PC-9 (cell line): ENCODE measurements around the gene ERN1.

ENCODE experiments used
- CTCF ChIP-seq: fragments of 200-600 bp; sonication (generic); conservative IDR thresholded peaks from 2 replicates; pipeline ENCODE4 v1.6.1; 2017; ENCODE audit warnings: mixed run types, antibody characterized with exemption, mild to moderate bottlenecking, moderate library complexity
- EZH2 ChIP-seq: fragments of 200-600 bp; sonication (generic); IDR thresholded peaks from 2 replicates; pipeline ENCODE4 v1.8.0; 2017; ENCODE audit warnings: antibody characterized with exemption, low read depth

- TF ChIP-seq CTCF (no peak), EZH2 (no peak)
These were observed 993 bp downstream of the ERN1 start for GRCh38 chr17:64128787-64129514.
